ENCODE data around the gene OLIG1.

- no peak for TF ChIP-seq POLR2A (IDR thresholded peaks at IDR 0.05)
- no peak for TF ChIP-seq CTCF (IDR thresholded peaks at IDR 0.05 in 8 of 11, conservative IDR thresholded peaks at IDR 0.05 in 3 of 11)
- TF ChIP-seq POLR2AphosphoS5 (IDR thresholded peaks at IDR 0.05): no peak
These were observed 40.4 kb downstream of the OLIG1 start for GRCh38 chr21:33110340-33110715.

Data from spleen (tissue), 7 donors.